ENCODE data around the gene TRABD.

The TRABD gene

GRCh38 chr22:50217543-50218152 lies 31.9 kb downstream of the TRABD start:
- Histone ChIP-seq H3K36me3 (ENCODE audit: control insufficient read depth in 1 of 2, insufficient read depth in 2 of 2, low read depth in 1 of 2, low read length in 2 of 2) (peaks cover 91 to 93% of the 10 kb centered on the region in 2 experiments), H2AK5ac (ENCODE audit: low read length, severe bottlenecking) (no peak overlapping the region), H3K14ac (ENCODE audit: low read length in 2 of 2) (no peak overlapping the region), H3K27me3 (ENCODE audit: control insufficient read depth in 1 of 2, insufficient read depth in 1 of 2, low read length in 2 of 2) (no peaks in the 10 kb centered on the region), H2BK12ac (ENCODE audit: low read length in 2 of 2) (no peak overlapping the region), H2BK5ac (ENCODE audit: low read depth, low read length, poor library complexity, severe bottlenecking) (no peak overlapping the region), H3K4me2 (ENCODE audit: low read length, poor library complexity, severe bottlenecking) (no peak overlapping the region), H2BK15ac (ENCODE audit: low read depth, poor library complexity, severe bottlenecking) (no peak overlapping the region), H4K91ac (ENCODE audit: low read length) (no peak overlapping the region), H2AFZ (ENCODE audit: low read depth, low read length) (no peak overlapping the region), H3K9me3 (ENCODE audit: control insufficient read depth, low read length) (no peaks in the 10 kb centered on the region), H3K23ac (ENCODE audit: low read length in 2 of 2) (no peak overlapping the region), H3K27ac (ENCODE audit: low read length, poor library complexity, severe bottlenecking) (no peak overlapping the region), H3K79me1 (replicated peaks; ENCODE audit: low read length, poor library complexity, severe bottlenecking) (peaks cover 22% of the 10 kb centered on the region), H3K4me3 (ENCODE audit: insufficient read depth in 1 of 2, low read depth in 1 of 2, low read length in 2 of 2) (no peak overlapping the region), H2BK120ac (ENCODE audit: low read depth, low read length) (no peak overlapping the region), H4K8ac (ENCODE audit: low read length) (no peak overlapping the region), H3K18ac (ENCODE audit: low read depth in 1 of 2, low read length in 2 of 2) (no peak overlapping the region), H3K9ac (ENCODE audit: low read length) (no peak overlapping the region), H3K4me1 (ENCODE audit: control insufficient read depth, insufficient read depth, low read depth, low read length) (peaks cover 10% of the 10 kb centered on the region), H3K4ac (ENCODE audit: low read depth in 1 of 2, low read length in 2 of 2) (no peak overlapping the region)
- no peak for DNase-seq
- 92% methylated on average over 21 of the region's 21 CpGs for WGBS

DNA sequence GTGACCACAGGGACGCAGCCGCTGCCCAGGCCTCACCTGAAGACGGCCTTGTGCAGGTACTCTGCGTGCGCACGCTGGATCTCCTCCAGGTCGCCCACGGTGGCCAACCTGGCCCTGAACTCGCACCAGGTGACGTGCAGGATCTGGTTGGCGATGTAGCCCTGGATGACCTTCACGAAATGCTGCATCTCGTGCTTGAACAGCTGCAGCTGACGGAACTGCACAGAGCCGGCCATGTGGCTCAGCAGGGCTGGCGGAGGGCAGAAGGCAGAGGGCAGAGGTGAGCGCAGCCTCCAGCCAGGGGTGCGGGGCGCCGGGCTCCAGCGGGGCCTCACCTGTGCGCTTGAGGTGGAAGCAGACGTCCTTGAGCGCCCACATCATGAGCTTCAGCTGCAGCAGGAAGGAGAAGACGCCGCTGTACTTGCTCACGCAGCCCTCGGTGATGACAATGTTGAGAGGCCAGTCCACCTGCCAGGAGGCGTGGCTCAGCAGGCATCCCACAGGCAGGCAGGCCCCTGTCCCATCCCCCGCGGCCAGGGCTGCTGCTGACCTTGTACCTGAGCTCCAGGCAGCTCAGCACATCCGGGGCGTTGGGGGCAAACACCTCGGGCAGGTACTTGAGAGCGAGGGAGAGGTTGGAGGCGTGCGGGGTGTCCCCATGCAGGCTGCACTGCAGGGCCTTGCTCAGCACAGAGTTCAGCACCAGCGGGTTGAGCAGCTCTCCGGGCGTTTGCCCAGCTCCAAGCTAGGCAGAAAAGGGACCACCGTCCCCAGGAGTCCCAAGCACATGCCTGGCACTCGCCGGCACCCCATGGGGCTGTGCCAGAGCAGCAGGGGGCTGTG lies 32.7 kb downstream of the TRABD start:
- H3K23ac ChIP-seq (ENCODE audit: low read length in 2 of 2), result no peak overlapping the region
- H3K9me3 ChIP-seq (ENCODE audit: control insufficient read depth, low read length), result no peaks in the 10 kb centered on the region
- H3K9ac ChIP-seq (ENCODE audit: low read length), result no peak overlapping the region
- no peak overlapping the region for H2AK5ac ChIP-seq (ENCODE audit: low read length, severe bottlenecking)
- no peak overlapping the region for H4K8ac ChIP-seq (ENCODE audit: low read length)
- H3K27me3 ChIP-seq (ENCODE audit: control insufficient read depth in 1 of 2, insufficient read depth in 1 of 2, low read length in 2 of 2), result no peaks in the 10 kb centered on the region
- WGBS, result 92% methylated on average over 43 of the region's 43 CpGs
- H3K4me3 ChIP-seq (ENCODE audit: insufficient read depth in 1 of 2, low read depth in 1 of 2, low read length in 2 of 2), result no peak overlapping the region
- H3K4ac ChIP-seq (ENCODE audit: low read depth in 1 of 2, low read length in 2 of 2), result no peak overlapping the region
- peaks cover 10% of the 10 kb centered on the region for H3K4me1 ChIP-seq (ENCODE audit: control insufficient read depth, insufficient read depth, low read depth, low read length)
- no peak overlapping the region for H2BK5ac ChIP-seq (ENCODE audit: low read depth, low read length, poor library complexity, severe bottlenecking)
- H3K27ac ChIP-seq (ENCODE audit: low read length, poor library complexity, severe bottlenecking), result no peak overlapping the region
- no peak overlapping the region for H4K91ac ChIP-seq (ENCODE audit: low read length)
- H2AFZ ChIP-seq (ENCODE audit: low read depth, low read length), result no peak overlapping the region
- peaks cover 91 to 93% of the 10 kb centered on the region in 2 experiments for H3K36me3 ChIP-seq (ENCODE audit: control insufficient read depth in 1 of 2, insufficient read depth in 2 of 2, low read depth in 1 of 2, low read length in 2 of 2)
- H3K4me2 ChIP-seq (ENCODE audit: low read length, poor library complexity, severe bottlenecking), result no peak overlapping the region
- no peak for DNase-seq
- H2BK120ac ChIP-seq (ENCODE audit: low read depth, low read length), result no peak overlapping the region
- H3K18ac ChIP-seq (ENCODE audit: low read depth in 1 of 2, low read length in 2 of 2), result no peak overlapping the region
- no peak overlapping the region for H3K14ac ChIP-seq (ENCODE audit: low read length in 2 of 2)
- no peak overlapping the region for H2BK12ac ChIP-seq (ENCODE audit: low read length in 2 of 2)
- peaks cover 21% of the 10 kb centered on the region for H3K79me1 ChIP-seq (replicated peaks; ENCODE audit: low read length, poor library complexity, severe bottlenecking)
- no peak overlapping the region for H2BK15ac ChIP-seq (ENCODE audit: low read depth, poor library complexity, severe bottlenecking)

GRCh38 chr22:50218996-50219727 lies 33.4 kb downstream of the TRABD start:
- Histone ChIP-seq H2AFZ (ENCODE audit: low read depth, low read length) (no peak overlapping the region), H3K9ac (ENCODE audit: low read length) (no peak overlapping the region), H4K8ac (ENCODE audit: low read length) (peak overlapping the region; percentile 55)

More at GRCh38 chr22:50218996-50219727, 33.4 kb downstream of the TRABD start:
- Histone ChIP-seq H3K18ac (ENCODE audit: low read depth in 1 of 2, low read length in 2 of 2) (no peak overlapping the region), H3K27ac (ENCODE audit: low read length, poor library complexity, severe bottlenecking) (no peak overlapping the region), H3K23ac (ENCODE audit: low read length in 2 of 2) (no peak overlapping the region), H3K4me1 (ENCODE audit: control insufficient read depth, insufficient read depth, low read depth, low read length) (peaks cover 10% of the 10 kb centered on the region), H3K79me1 (replicated peaks; ENCODE audit: low read length, poor library complexity, severe bottlenecking) (peaks cover 22% of the 10 kb centered on the region), H3K4me2 (ENCODE audit: low read length, poor library complexity, severe bottlenecking) (no peak overlapping the region), H2BK12ac (ENCODE audit: low read length in 2 of 2) (no peak overlapping the region), H3K4ac (ENCODE audit: low read depth in 1 of 2, low read length in 2 of 2) (no peak overlapping the region), H2AK5ac (ENCODE audit: low read length, severe bottlenecking) (no peak overlapping the region), H3K4me3 (ENCODE audit: insufficient read depth in 1 of 2, low read depth in 1 of 2, low read length in 2 of 2) (no peak overlapping the region), H2BK120ac (ENCODE audit: low read depth, low read length) (no peak overlapping the region), H3K27me3 (ENCODE audit: control insufficient read depth in 1 of 2, insufficient read depth in 1 of 2, low read length in 2 of 2) (no peaks in the 10 kb centered on the region), H2BK5ac (ENCODE audit: low read depth, low read length, poor library complexity, severe bottlenecking) (no peak overlapping the region), H3K36me3 (ENCODE audit: control insufficient read depth in 1 of 2, insufficient read depth in 2 of 2, low read depth in 1 of 2, low read length in 2 of 2) (peaks cover 92 to 96% of the 10 kb centered on the region in 2 experiments), H3K9me3 (ENCODE audit: control insufficient read depth, low read length) (no peaks in the 10 kb centered on the region), H4K91ac (ENCODE audit: low read length) (no peak overlapping the region), H2BK15ac (ENCODE audit: low read depth, poor library complexity, severe bottlenecking) (no peak overlapping the region), H3K14ac (ENCODE audit: low read length in 2 of 2) (no peak overlapping the region)
- WGBS, result 84% methylated on average over 42 of the region's 42 CpGs
- peak; percentile 41 for DNase-seq

Data from mesenchymal stem cell (in vitro differentiated cells and primary cell).